GM19455 (cell line): ENCODE measurements around the gene NRG3.

Experiments
- ATAC-seq: cut with Tn5 transposase; IDR thresholded peaks from one replicate; pipeline ENCODE4 v1.9.1; 2021; ENCODE audit not compliant: unreplicated experiment

The NRG3 gene

GRCh38 chr10:82084496-82084895 is 209.5 kb downstream of the NRG3 start:
- no peak for ATAC-seq

DNA sequence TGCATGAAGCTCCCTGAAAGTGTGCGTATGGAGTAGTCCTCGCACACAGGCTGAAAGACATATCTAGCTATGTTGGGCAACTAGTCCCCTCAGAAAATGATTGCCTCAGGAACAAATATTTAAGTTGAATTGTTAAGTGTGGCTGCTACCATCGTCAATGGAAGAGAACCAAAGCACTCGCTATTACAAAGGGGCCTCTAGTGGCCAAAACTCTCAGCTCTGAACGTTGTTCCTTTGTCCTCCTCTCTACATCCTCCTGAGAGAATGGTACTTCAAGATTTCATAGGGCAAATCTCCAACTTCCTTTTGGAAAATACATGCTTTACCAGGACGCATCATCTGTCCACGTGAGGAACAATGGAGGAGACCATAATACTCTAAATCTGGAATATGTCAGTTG is 209.9 kb downstream of the NRG3 start:
- no peak for ATAC-seq

DNA sequence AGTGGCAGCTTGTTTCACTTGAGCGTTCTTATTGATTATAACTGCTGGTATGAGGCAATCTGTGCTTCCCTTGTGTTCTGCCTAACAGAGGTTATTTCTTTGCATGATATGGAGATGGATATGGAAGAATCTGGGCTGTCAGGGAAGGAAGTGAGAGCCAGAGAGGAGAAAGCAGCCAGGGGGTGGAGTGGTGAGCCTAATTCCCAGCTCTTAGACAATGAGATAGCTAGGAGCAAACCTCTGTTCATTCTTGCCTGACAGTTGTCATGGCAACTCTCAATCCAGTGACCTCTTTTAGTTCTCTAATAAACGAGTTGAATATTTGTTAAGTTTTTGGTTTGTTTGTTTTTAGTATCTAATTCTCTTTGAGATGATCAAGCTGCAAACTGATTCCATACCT is 214.3 kb downstream of the NRG3 start:
- no peak for ATAC-seq

DNA sequence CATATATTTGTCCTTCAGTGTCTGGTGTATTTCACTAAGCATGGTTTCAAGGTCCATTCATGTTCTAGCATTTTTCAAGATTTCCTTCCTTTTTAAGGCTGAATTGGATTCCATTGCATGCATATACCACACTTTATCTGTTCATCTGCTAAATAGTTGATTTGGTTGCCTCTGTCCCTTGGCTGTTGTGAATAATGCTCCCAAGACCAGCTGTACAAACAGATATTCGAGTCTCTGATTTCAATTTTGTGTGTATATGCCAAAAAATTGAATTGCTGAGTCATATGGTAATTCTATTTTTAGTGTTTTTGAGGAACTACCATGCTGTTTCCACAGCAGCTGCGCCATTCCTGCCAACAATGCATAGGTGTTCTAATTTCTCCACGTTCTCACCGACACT is 216.4 kb downstream of the NRG3 start:
- no peak for ATAC-seq

DNA sequence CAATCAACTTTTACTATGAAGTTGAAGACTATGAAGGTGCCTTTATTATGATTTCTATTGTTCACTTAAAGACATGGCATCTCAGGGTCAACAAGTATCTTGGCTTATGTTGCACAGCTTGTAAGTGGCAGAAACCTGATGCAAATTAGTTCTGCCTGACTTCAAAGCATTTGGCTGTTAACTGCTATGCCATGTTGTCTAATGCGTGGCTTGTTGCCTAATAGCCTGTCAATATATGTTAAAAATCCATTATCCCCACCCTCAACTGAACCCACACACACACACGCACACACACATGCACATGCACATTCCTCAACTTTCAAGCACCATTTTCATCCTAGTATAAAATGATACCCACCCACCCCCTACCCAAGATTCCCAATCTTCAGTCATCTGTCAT is 217.1 kb downstream of the NRG3 start:
- no peak for ATAC-seq

DNA sequence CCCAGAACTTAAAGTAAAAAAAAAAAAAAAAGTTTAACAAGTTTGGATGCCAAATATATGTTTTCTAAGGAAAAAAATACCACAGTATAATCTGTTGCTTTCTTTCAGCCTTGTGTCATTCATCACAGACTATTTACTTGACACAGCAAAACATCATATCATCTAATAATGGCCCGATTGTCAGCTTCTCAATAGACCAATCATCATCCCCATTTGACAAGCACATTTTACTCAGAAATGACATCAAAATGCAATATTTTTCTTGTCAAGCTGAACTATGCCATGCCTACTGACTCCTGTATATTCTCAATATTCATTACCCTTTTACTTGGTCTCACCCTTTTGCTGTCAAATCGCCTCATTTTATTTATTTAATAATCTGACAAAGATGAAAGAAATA is 249.7 kb downstream of the NRG3 start:
- ATAC-seq = no peak

DNA sequence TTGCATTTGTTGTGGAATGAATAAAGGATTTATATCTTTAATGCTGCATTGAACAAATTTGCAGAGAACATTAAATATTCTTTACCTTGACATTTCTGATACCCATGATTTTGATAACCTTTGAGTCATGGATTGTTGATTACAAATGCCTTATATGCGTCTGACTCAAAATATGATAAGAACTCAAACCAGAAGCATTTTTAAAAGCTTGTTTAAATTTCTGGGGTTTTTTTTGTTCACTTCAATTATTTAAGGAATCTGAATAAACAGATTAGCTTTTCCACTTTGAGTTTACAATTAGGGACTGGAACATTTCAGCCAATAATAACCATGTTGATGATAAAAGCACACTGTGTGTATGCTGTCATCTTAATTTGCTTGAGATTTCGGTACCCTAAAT is 253.5 kb downstream of the NRG3 start:
- no peak for ATAC-seq

DNA sequence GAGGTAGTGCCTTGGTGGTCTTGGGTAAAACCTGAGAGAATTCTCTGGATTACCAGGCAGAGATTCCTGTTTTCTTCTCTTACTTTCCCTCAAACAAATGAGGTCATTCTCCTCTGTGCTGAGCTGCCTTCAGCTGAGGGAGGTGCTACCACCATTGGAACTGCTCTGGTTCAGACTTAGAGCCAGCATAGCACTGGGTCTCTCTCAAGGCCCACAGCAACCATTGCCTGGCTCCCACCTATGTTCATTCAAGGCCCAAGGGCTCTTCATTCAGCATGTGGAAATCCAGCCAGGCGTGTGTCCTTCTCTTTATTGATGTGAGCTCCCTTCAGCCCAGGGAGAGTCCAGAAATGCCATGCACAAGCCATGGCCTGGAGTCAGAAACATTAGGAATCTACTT is 261.1 kb downstream of the NRG3 start:
- no peak for ATAC-seq

- ATAC-seq = no peak
Observed at GRCh38 chr10:82144153-82144552, 269.2 kb downstream of the NRG3 start.

DNA sequence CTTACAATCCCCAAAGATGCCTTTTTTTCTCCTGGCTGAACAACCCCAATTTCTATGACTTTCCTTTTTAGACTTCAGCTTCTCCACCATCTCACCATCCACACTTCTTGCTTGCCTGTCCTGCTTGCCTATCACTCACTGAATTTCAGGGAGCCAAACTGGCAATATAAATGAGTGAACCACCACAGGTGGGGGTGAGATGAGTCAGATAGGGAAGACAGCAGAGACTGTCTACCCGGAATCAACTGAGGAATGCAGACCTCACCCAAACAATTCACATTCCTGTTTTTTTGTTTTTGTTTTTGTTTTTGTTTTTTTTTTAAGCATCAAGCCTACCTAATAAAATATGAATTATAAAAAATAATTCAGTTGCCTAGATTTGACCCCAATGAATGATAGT is 273.8 kb downstream of the NRG3 start:
- no peak for ATAC-seq

DNA sequence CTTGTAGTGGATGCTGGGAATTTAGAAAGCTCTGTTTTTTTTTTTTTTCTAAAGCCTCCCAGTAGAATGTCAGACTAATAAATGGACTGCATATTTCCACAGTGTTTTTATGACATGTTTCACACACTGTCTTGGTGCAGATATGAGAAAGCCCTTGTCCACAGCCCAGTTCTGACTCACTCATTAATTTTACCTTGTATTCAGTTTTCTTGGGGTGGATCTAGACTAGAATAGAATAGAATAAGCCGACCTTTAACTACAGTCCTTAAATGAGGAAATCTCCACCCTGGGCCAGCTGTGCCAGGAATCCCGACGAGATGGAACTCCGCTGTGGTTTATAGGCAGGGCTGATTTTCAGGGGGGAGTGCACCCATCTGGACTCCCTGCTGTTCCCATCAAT is 274.7 kb downstream of the NRG3 start:
- ATAC-seq = no peak

- ATAC-seq = no peak
Observed at GRCh38 chr10:82150123-82150900, 275.3 kb downstream of the NRG3 start.

GRCh38 chr10:82160307-82160706 is 285.3 kb downstream of the NRG3 start:
- no peak for ATAC-seq

DNA sequence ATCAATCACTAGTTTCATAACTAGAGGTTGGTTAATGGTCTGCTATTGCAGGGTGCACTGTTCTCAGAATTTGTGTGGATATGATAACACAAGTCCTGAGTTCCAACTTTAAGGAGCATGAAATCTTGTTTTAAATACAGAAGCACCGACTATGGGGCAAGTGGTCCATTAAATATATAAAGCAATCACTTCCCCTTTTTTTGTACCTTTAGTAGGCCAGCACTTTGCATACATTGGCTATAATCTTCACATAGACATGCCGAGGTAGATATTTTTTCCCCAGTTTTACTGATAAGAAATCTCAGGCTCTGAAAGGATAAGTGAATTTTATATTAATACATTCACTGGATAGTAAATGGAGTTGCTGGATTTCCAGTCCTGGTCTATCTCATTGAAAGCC is 286.3 kb downstream of the NRG3 start:
- no peak for ATAC-seq

GRCh38 chr10:82162549-82163195 is 287.7 kb downstream of the NRG3 start:
- ATAC-seq = no peak

GRCh38 chr10:82171899-82172298 is 296.9 kb downstream of the NRG3 start:
- ATAC-seq = no peak

DNA sequence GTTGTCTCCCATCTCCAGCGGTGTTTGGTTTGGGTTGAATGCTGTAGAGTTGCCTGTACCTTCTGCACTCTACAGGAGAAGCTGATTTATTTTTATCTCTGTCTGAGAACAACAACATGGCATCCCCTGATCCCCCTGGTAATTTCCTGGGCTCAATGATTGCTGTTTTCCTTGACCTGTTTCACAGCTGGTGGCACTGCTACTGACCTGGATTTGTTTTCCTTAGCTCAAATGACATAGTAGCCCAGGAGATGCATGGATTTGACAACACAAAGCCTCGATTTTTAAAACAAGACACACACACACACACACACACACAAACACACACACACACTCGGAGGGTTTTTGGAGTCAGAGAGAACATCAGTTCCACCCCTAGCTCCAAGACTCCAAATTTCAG is 301.6 kb downstream of the NRG3 start:
- no peak for ATAC-seq

DNA sequence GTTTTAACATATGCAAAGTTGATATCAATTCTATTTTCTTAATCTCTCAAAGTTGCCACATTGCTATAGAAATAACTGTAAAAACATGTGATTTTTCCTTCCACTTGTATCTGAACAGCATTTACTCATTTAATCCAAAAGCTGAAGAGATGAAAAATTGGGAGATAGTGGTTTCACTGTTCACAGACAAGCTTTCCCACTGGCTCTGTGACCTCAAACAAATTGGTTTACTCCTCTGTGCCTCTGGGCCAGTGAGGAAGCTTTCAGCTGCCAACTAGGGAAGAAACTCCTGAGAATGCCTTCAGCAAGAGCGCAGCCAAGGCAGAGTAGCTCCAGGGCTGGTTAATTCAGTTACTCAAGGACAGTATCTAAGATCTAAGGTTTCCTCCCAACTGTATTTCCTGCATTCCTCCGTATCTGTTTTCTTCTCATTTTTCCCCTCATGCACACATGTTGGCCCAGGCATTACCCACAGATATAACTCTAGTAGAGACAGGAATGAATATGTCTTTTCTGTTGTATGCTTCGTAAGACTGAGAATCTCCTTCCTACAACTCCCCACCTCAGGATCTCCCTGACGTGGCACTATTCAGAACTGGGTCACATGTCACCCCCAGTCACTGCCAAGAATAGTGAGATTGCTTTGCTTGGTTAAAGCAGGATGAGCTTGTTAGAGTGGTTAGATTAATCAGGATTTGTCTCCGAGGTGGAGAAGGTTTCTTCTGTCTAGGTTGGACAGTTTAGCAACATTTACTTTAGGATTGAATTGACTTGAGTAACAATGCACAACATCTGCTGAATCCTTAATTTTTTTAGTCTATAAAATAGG is 315.7 kb downstream of the NRG3 start:
- no peak for ATAC-seq

DNA sequence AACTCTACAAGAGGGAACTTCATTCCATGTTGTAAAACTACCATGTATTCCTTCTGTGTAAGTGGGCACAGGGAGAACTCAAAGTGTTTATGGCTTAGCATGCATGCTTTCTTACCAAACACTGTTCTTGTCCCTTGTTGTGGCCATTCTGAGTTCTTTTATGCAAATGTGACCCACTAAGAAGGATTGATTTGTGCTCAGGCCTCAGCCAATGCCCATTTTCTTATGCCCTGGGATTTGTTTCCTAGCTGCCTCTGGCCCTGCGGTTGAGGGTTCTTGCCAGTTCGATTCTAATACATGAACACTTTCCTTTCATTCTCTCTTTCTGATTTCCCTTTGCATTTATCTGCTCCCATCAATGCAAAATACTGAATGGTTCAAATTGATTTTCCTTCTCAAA is 316.7 kb downstream of the NRG3 start:
- ATAC-seq = no peak

DNA sequence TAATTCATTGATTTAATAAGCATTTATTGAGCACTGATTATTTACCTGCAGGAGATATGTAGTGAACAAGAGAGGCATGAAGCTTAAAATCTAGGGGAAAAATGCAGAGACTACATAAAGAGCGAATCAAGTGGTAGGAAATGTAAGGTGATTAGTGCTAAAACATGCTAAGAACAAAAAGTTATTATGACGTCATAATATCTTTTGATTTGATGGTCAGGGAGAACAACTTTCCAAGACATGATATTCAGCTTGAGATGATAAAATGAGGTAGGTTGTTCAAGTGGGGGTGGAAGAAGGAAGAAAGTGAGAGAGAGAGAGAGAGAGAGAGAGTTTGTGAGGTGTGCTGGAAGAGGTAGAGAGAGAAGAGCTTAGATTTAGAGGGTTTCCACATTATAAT is 317.7 kb downstream of the NRG3 start:
- ATAC-seq = no peak

DNA sequence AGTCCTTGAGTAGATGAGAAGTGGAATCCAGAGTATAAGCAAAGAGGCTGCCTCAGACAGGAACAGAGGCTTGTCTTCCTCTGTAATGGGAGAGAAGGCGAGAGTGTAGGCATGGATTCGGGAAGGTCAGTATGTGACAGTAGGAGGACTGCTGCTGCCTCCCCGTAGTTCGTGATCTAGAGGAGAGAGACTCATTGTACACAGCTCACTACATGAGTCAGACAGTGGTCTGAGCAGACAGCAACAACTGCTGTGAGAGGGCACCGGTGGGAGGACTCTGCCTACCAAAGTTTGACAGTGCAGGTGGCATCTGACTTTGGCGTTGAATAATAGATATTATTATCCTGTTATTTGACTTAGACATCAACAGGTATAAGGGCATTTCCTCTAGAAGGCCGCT is 319.4 kb downstream of the NRG3 start:
- no peak for ATAC-seq

DNA sequence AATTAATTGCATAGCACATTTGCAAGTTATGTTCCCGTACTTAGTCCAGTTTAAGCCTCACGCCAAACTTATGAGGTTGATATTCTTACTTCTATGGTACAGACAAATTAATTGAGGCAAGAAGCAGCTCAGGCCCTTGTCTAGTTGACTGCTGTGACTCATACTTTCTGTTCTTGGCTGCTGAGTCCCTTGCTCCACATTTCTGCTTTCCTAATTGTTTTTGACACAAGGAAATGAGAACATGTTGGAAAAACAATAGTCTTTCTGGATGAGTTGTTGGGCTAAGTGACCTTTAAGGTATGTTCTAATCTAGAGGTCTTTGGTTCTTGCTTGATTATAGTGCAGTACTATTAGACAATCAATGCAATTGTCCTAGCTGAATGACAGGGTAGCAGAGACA is 331.8 kb downstream of the NRG3 start:
- ATAC-seq = no peak
